GM12878 (cell line): ENCODE data around the gene SIX3. TPM values are rescaled to one million over a fixed set of nuclear protein-coding genes. Genes with fewer than 3 reads are reported as not detected.

Experiments
- ATAC-seq: fragments of 200-7000 bp; cut with Tn5 transposase; 3 replicates; pipeline ENCODE4 v1.9.1; 2020; ENCODE audit warnings: mild to moderate bottlenecking, moderate library complexity
- BruUV-seq: library from RNA; stranded (reverse); fragments of 400-500 nt; replicated peaks from 2 replicates; lab custom pipeline; 2021; lab: Mats Ljungman, UMichigan
- CTCF ChIA-PET: fragments of 300-600 bp; sonication (Branson Sonifier 250); formaldehyde crosslinking; extraction: SDS; loops from one replicate; lab custom pipeline; 2021; ENCODE audit warnings: inconsistent platforms; lab: Yijun Ruan, JAX
- POLR2A ChIA-PET: fragments of 350-600 bp; formaldehyde crosslinking; extraction: SDS; loops from one replicate; lab custom pipeline; 2021; ENCODE audit warnings: inconsistent platforms; lab: Charles Lee
- RAD21 ChIA-PET: fragments of 300-600 bp; sonication (Branson Sonifier 250); formaldehyde crosslinking; loops from one replicate; lab custom pipeline; 2023; ENCODE audit warnings: antibody characterized with exemption; ENCODE audit not compliant: unreplicated experiment; lab: Charles Lee
- SMC1A ChIA-PET: fragments of 300-600 bp; sonication (Branson Sonifier 250); formaldehyde crosslinking; loops from one replicate; lab custom pipeline; 2023; ENCODE audit not compliant: unreplicated experiment, uncharacterized antibody; lab: Charles Lee
- DNase-seq: peaks from one replicate; pipeline ENCODE4 v3.0.0-alpha.2; 2011; ENCODE audit warnings: low read depth, low spot score
- FAIRE-seq: peaks from 3 replicates; lab custom pipeline; 2011; peaks lifted over from hg19 to GRCh38; lab: Jason Lieb, UNC
- H2AFZ ChIP-seq: 2 replicates; pipeline ENCODE4 v1.6.0; 2011; ENCODE audit warnings: low read depth, low read length, control low read depth; ENCODE audit not compliant: control insufficient read depth
- H3K27ac ChIP-seq: 2 replicates; pipeline ENCODE4 v1.5.1; 2011; ENCODE audit warnings: control low read depth; ENCODE audit not compliant: control insufficient read depth, insufficient read depth
- H3K27me3 ChIP-seq, 2 experiments: replicated peaks in 1 of 2; 2 replicates each; pipeline versions ENCODE4 v1.6.0 to v1.6.1; 2011; ENCODE audit warnings: low read length in 1 of 2; ENCODE audit not compliant: control insufficient read depth in 2 of 2, insufficient read depth in 2 of 2
- H3K36me3 ChIP-seq, 2 experiments: 2 replicates each; pipeline ENCODE4 v1.5.1; 2011; ENCODE audit warnings: low read length in 1 of 2; ENCODE audit not compliant: control insufficient read depth in 2 of 2, insufficient read depth in 2 of 2
- H3K4me1 ChIP-seq: 2 replicates; pipeline ENCODE4 v1.6.1; 2011; ENCODE audit warnings: mild to moderate bottlenecking, low read length, moderate library complexity, mixed read lengths; ENCODE audit not compliant: control insufficient read depth, insufficient read depth
- H3K4me2 ChIP-seq: 2 replicates; pipeline ENCODE4 v1.6.0; 2011; ENCODE audit warnings: control low read depth; ENCODE audit not compliant: control insufficient read depth, insufficient read depth
- H3K4me3 ChIP-seq: fragments of 200-600 bp; sonication (generic); 2 replicates; pipeline ENCODE4 v1.5.1; 2016
- H3K79me2 ChIP-seq: 2 replicates; pipeline ENCODE4 v1.6.0; 2011; ENCODE audit warnings: low read length; ENCODE audit not compliant: control insufficient read depth, insufficient read depth
- H3K9ac ChIP-seq: 2 replicates; pipeline ENCODE4 v1.8.0; 2011; ENCODE audit warnings: low read length, control low read depth, mixed read lengths; ENCODE audit not compliant: control insufficient read depth, insufficient read depth
- H3K9me3 ChIP-seq: replicated peaks from 3 replicates; pipeline ENCODE4 v1.5.1; 2011; ENCODE audit warnings: mild to moderate bottlenecking, low read length; ENCODE audit not compliant: control insufficient read depth, insufficient read depth
- H4K20me1 ChIP-seq: 2 replicates; pipeline ENCODE4 v1.6.0; 2011; ENCODE audit not compliant: control insufficient read depth, insufficient read depth
- CBFB ChIP-seq: IDR thresholded peaks from 2 replicates; pipeline ENCODE4 v1.6.1; 2016; ENCODE audit warnings: antibody characterized with exemption, low read depth
- EZH2 ChIP-seq: IDR thresholded peaks from 2 replicates; pipeline ENCODE4 v1.6.1; 2012; ENCODE audit warnings: low read depth, mild to moderate bottlenecking, control low read depth, inconsistent platforms, low read length, borderline replicate concordance; ENCODE audit not compliant: control insufficient read depth
- IKZF1 ChIP-seq: fragments of 450-650 bp; conservative IDR thresholded peaks from 2 replicates; pipeline ENCODE4 v1.6.1; 2017; ENCODE audit warnings: antibody characterized with exemption, mild to moderate bottlenecking
- NRF1 ChIP-seq: conservative IDR thresholded peaks from 2 replicates; pipeline ENCODE4 v1.6.1; 2011; ENCODE audit warnings: mild to moderate bottlenecking, low read depth, low read length, improper control_type of control experiment
- PAX8 ChIP-seq: fragments of 450-650 bp; IDR thresholded peaks from 2 replicates; pipeline ENCODE4 v1.6.1; 2017; ENCODE audit warnings: mild to moderate bottlenecking, moderate library complexity
- SMAD5 ChIP-seq: IDR thresholded peaks from 2 replicates; pipeline ENCODE4 v1.6.1; 2016; ENCODE audit warnings: antibody characterized with exemption, low read depth
- STAT1 ChIP-seq: fragments of 450-650 bp; conservative IDR thresholded peaks from 2 replicates; pipeline ENCODE4 v1.6.1; 2014; ENCODE audit warnings: antibody characterized with exemption, mild to moderate bottlenecking
- WRNIP1 ChIP-seq: IDR thresholded peaks from 2 replicates; pipeline ENCODE4 v1.6.1; 2011; ENCODE audit warnings: low read depth, low read length, improper control_type of control experiment, borderline replicate concordance
- ZSCAN29 ChIP-seq: fragments of 450-650 bp; IDR thresholded peaks from 2 replicates; pipeline ENCODE4 v1.6.1; 2017; ENCODE audit warnings: mild to moderate bottlenecking, moderate library complexity
- WGBS: methylation state at CpG from one replicate; pipeline ENCODE4 v1.1.6; 2016; ENCODE audit warnings: low lambda C conversion rate; ENCODE audit not compliant: insufficient replicate concordance, insufficient coverage; ENCODE audit errors: missing lambda C conversion rate; 5-methylcytosine and 5-hydroxymethylcytosine counted together
- in situ Hi-C: fragments of 300-500 bp; cut with MboI; formaldehyde crosslinking; loops from 9 replicates; pipeline ENCODE4 v1.14.3; 2018; ENCODE audit warnings: mixed read lengths
- intact Hi-C: fragments of 100-400 bp; cut with micrococcal nuclease; formaldehyde crosslinking; loops from one replicate; pipeline ENCODE4 v1.14.2; 2022; ENCODE audit not compliant: unreplicated experiment
- polyA plus RNA-seq, 11 experiments: library from polyadenylated mRNA; depleted of rRNA in 4 of 11; unstranded in 6 of 11; stranded (reverse) in 5 of 11; fragments of >200 nt; fragmentation: Nextera tagmentation in 4 of 11; fragmentation: Illumina TruSeq in 1 of 11; extraction: Ambion mirVana in 4 of 11; extraction: Trizol in 1 of 11; gene quantifications; 1 replicate in 1 of 11; 2 replicates in 10 of 11; pipeline versions ENCODE4 v1.2.1 to v1.2.3, GENCODE V29; 2011 to 2016; ENCODE audit warnings: inconsistent platforms in 2 of 11, missing spikeins in 2 of 11, low read depth in 1 of 11
- total RNA-seq, 4 experiments: library from RNA; depleted of rRNA in 3 of 4; stranded (reverse); fragments of >200 nt in 3 of 4; fragmentation: Illumina TruSeq in 1 of 4; extraction: Trizol in 1 of 4; gene quantifications; 2 replicates each; pipeline versions ENCODE4 v1.2.1 to v1.2.3, GENCODE V29; 2013 to 2021
- TF ChIP-seq, protein P1 (sequence below): fragments of 450-650 bp; IDR thresholded peaks from 2 replicates; pipeline ENCODE4 v1.6.1; 2017; ENCODE audit warnings: low read depth, mild to moderate bottlenecking, moderate library complexity

Gene SIX3
- total and polyA plus RNA-seq, 10 of the 15 experiments (the other 5 are each of a cell fraction or from before 2014, with no cell fraction given) = 0.05 to 0.42 (median 0.13) TPM; not detected in 4

GRCh38 chr2:44975571-44976450, 34.3 kb downstream of the SIX3 start:
- FAIRE-seq = no peak
- in situ Hi-C loops = loop anchor here (5.0 to 25.0 kb wide), 2 partner anchors 516 to 961 kb away; no protein-coding TSS in a partner anchor

GRCh38 chr2:44979581-44979980, 38.1 kb downstream of the SIX3 start:
- Histone ChIP-seq H3K4me1 (peaks cover 4% of the 10 kb centered on the region), H3K27ac (no peak overlapping the region), H3K79me2 (no peaks in the 10 kb centered on the region), H2AFZ (no peak overlapping the region), H3K9me3 (no peaks in the 10 kb centered on the region; the same call in 2 of the 3 replicates), H3K27me3 (no peaks in the 10 kb centered on the region; a peak in 1 of 4 replicates), H3K36me3 (no peaks in the 10 kb centered on the region), H3K4me2 (no peak overlapping the region), H4K20me1 (no peaks in the 10 kb centered on the region), H3K9ac (no peak overlapping the region), H3K4me3 (no peak overlapping the region)
- FAIRE-seq (no peak), DNase-seq (no peak), ATAC-seq (no peak)
- POLR2A ChIA-PET = no interaction called here
- no TSS peak for BruUV-seq
- RAD21 ChIA-PET = no interaction called here
- CTCF ChIA-PET = interaction anchor here (10.8 kb wide), 1 partner anchor 515 kb away, joined by 227 read pairs; no protein-coding TSS in a partner anchor
- intact Hi-C loops (no loop called here), in situ Hi-C loops (loop anchor here (5.0 to 25.0 kb wide), 2 partner anchors 513 to 958 kb away; no protein-coding TSS in a partner anchor)
- 44% methylated on average over 11 of the region's 11 CpGs for WGBS
- TF ChIP-seq IKZF1 (no peak), PAX8 (no peak), STAT1 (no peak), EZH2 (no peak), ZSCAN29 (no peak), SMAD5 (no peak), WRNIP1 (no peak)
- TF ChIP-seq, protein P1, sequence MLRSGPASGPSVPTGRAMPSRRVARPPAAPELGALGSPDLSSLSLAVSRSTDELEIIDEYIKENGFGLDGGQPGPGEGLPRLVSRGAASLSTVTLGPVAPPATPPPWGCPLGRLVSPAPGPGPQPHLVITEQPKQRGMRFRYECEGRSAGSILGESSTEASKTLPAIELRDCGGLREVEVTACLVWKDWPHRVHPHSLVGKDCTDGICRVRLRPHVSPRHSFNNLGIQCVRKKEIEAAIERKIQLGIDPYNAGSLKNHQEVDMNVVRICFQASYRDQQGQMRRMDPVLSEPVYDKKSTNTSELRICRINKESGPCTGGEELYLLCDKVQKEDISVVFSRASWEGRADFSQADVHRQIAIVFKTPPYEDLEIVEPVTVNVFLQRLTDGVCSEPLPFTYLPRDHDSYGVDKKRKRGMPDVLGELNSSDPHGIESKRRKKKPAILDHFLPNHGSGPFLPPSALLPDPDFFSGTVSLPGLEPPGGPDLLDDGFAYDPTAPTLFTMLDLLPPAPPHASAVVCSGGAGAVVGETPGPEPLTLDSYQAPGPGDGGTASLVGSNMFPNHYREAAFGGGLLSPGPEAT = no peak
- SMC1A ChIA-PET = interaction anchor here (0.7 to 8.8 kb wide), 2 partner anchors 496 to 515 kb away, joined by 3 to 156 read pairs; no protein-coding TSS in a partner anchor

More at GRCh38 chr2:44975571-44976450, 34.3 kb downstream of the SIX3 start:
- Histone ChIP-seq H3K27ac (no peak overlapping the region), H3K9me3 (no peaks in the 10 kb centered on the region), H3K79me2 (no peaks in the 10 kb centered on the region), H3K27me3 (no peaks in the 10 kb centered on the region; a peak in 1 of 4 replicates), H3K4me1 (no peaks in the 10 kb centered on the region), H3K4me3 (no peak overlapping the region; the same call in 1 of the 2 replicates), H2AFZ (peak overlapping the region; percentile 71), H3K36me3 (no peaks in the 10 kb centered on the region), H3K9ac (no peak overlapping the region), H4K20me1 (no peaks in the 10 kb centered on the region), H3K4me2 (peak overlapping the region; percentile 21)
- 44% methylated on average over 24 of the region's 24 CpGs for WGBS
- TF ChIP-seq CBFB (no peak), NRF1 (0 out of 2 replicates have a peak, but pooled peaks have one; percentile 5)
- DNase-seq = no peak
- BruUV-seq = no TSS peak
- peak; percentile 11; the same call in 1 of the 3 replicates for ATAC-seq
- ChIA-PET CTCF (interaction anchor here (0.7 to 4.5 kb wide), 4 partner anchors 19 to 583 kb away, joined by 3 to 37 read pairs (median 16); no protein-coding TSS in a partner anchor), RAD21 (interaction anchor here (1.3 kb wide), 1 partner anchor 518 kb away, joined by 3 read pairs; no protein-coding TSS in a partner anchor), SMC1A (interaction anchor here (0.6 to 2.2 kb wide), 3 partner anchors 9 to 574 kb away, joined by 3 to 10 read pairs (median 4); no protein-coding TSS in a partner anchor), POLR2A (no interaction called here)
- intact Hi-C loops = no loop called here
